T-helper 2 cell (primary cell): ENCODE data around the gene IFI27L2.
"Not testable (repeated sequence)": the region's sequence is repeated elsewhere in the genome, so short reads cannot be mapped to it uniquely, and the experiment has no call there.

ENCODE experiments used
- DNase-seq, 5 experiments: peaks; one replicate each; pipeline versions ENCODE4 v3.0.0 to v3.0.0-alpha.2; 2012 to 2022
- total RNA-seq, 2 donors: gene quantifications; one replicate each; lab custom pipeline; 2026; lab: John Stamatoyannopoulos, UW

Gene IFI27L2
- total RNA-seq: 3.4 to 10.8 reads per million in 2 donors

DNA sequence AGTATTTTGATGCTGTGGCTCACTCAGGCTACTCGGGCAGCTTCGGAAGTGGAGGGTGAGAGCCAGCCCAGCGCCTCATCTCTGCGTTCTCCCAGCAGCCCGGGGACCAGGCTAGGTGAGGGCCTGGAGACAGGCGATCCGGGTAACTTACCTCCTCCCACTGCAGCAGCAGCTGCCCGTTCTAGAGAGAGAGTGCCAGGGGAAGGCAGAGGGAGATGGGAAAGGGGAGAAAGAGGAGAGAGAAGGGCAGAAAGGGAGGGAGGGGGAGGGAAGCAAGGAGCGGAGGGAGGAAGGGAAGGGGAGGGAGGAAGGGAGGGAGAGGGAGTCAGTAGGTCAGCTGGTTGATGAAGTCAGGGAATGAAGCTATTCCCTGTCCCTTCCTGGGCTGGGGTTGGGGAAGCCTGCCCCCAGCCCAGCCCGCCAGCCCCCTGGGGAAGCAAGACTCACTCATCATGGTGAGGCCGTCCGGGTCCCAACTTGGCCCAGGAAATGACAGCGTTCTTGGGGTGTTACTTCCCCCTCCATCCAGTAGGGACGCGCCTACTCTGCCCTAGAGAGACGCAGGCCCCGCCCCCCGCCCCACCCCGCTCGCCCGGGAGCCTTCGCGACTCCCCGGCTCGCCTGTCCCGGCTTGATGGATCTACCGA, at the start of gene IFI27L2:
IFI27L2 (minus strand) TSS at position 494 of the 647 bp plus-strand sequence; CDS start at position 454, 40 bp downstream.
- peak; percentile 36 to 88 (median 47) for DNase-seq

DNA sequence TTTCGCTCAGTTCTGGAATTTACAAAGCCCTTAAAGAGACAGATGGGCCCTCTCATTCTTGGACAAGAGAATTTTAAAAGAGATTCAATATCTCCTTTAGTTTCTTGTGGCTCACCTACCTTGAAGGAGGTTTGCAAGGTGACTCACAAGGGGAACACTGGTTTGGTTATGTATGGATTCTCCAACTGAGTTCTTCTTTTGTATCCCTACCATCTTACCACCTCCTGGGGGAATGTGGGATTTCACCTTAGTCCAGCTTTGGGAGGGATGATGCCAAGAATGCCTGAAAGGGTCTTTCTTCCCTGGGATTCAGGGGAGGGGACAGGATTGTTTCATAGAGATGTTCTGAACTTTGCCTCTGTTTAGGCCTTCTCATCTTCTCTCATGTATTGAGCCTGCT, 48.4 kb upstream of the IFI27L2 start:
- no peak for DNase-seq

DNA sequence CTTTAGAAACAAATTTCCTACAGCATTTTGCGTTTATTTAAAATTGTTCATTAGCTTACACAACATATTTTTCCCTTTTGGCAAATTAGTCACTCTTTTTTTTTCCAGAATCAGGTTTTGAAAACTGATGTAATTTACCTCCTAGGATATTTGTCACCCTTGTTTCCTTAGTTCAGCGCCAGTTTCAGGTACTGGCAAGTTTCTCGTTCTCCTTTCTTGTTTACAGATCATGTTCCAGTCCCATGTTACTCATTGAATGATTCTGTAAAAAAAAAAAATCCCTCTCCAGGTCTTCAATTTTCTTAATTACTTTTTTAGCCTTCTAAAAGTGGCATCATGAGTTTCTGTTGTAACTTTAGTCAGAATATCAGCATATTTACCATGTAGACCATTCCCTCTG, 47.4 kb upstream of the IFI27L2 start:
- DNase-seq: no peak

GRCh38 chr14:94175747-94176146, 46.3 kb upstream of the IFI27L2 start:
- no peak for DNase-seq

DNA sequence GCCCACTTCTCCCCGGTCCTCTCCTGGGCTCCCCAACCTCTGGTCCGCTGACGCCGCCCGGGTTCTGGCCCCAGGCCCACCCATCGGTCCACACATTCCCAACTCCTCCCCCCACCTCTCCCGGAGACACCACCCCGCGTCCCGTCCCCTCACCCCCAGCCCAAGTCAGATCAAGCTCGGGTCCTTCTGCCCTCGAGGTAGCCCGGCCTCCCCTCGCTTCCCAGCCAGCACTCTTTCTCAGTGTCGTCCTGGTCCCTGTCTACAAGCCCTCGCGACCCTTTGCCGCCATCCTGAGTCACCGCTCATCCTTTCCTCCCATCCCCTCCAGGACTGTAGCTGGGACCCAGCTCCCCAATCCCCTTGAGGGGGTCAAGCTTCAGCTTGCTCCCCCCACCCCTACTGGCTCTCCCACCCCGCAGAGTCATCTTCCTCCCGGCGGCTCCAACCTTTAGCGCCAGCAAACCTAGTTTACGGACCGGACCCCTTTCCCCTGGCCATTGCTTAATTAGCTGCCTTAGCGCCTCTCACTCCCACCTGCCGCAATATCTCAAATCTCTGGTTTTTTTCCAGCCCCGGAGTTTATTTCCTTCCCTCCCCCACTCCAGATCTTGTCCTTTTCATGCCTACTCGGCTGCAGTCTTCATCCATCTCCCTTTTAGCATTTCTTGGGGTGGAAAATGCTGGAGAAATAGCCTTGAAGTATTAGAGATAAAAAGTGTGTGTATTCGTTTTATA, 45.8 kb upstream of the IFI27L2 start:
- DNase-seq: no peak

DNA sequence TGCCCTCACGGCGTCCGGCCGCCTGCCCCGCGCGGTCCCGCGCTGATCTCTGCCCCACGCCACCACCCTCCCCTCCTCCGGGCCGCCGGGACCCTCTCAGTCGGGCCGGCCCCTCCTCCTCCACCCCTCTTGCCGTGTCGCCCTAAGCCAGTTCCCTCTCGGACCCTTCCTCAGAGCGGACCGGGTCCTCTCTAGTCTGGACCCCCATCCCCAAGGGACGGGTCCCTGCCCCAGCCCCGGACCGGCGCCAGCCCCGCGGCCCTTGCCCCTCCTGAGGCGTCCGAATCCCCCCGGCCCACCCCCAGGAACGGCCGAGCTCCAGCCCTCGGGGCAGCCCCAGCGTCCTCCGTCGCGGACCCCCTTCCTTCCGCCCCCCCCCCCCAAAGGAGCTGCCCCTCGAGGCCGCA, 45.2 kb upstream of the IFI27L2 start:
- DNase-seq: no peak

GRCh38 chr14:94173885-94174603, 44.6 kb upstream of the IFI27L2 start, which contains the start of gene PPP4R4:
Gene PPP4R4, plus strand, starts transcription at chr14:94174322. Its CDS starts 144 bp downstream, at chr14:94174466.
- DNase-seq: peak; percentile 70 to 94 (median 79)

- DNase-seq: peak in 1 of 5 experiments; percentile 50
These were observed 44.1 kb upstream of the IFI27L2 start for GRCh38 chr14:94173471-94173884.

- DNase-seq: no peak
These were observed 43.1 kb upstream of the IFI27L2 start for GRCh38 chr14:94172545-94172944.

GRCh38 chr14:94171208-94171607, 41.8 kb upstream of the IFI27L2 start:
- no peak for DNase-seq

DNA sequence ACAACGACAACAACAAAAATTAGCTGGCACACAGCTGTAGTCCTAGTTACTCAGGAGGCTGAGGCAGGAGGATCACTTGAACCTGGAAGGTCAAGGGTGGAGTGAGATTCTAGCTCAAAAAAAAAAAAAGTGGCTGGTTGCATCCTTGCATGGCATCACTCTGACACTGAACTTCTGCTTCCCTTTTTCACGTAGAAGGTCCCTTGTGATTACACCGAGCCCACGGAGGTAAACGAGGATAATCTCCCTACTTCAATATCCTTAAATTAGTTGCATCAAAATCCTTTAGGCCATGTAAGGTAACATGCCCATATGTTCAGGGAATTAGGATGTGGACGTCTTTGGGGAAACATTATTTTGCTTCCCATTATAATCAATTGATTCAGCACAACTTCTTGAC, 40.7 kb upstream of the IFI27L2 start:
- DNase-seq: no peak

DNA sequence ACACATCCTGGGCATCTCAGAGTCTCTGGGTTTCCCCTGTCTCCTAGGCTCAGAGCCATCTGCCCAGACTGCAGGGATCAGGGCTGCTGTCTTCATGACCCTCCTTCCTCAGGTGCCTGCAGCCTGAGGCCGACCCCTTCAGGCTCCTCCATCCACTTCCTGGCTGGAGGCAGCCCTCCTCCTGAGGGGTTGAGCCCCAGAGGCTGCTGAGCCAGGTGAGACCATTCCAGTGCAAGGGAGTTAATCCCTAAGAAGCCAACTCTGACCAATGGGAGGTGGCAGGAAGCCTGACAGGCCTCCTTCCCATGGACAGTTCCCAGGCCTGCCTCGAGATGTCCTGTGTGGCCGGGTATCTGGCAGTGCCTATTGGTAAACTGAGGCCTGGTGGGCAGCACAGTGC, 36.3 kb upstream of the IFI27L2 start:
- DNase-seq: no peak

GRCh38 chr14:94164685-94165431, 35.5 kb upstream of the IFI27L2 start:
- DNase-seq: no peak

GRCh38 chr14:94163796-94164195, 34.4 kb upstream of the IFI27L2 start:
- no peak for DNase-seq

DNA sequence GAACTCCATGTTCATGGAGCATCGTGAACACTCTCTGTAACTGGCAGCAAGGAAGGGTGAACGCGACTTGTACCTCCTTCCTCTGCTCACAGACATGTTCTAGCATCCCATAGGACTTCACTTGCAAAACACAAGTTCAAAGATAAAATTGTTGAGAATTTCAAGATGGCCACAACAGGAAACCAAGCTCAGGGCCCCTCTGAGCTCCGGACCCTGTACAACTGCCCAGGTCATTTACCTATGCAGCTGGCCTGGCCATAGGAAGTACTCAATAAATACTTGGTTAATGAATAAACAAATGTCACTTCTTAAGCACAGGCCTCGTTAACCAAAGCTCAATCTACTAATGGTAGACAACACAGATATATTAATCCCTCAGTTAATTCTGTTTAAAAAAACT, 33.1 kb upstream of the IFI27L2 start:
- DNase-seq: no peak

DNA sequence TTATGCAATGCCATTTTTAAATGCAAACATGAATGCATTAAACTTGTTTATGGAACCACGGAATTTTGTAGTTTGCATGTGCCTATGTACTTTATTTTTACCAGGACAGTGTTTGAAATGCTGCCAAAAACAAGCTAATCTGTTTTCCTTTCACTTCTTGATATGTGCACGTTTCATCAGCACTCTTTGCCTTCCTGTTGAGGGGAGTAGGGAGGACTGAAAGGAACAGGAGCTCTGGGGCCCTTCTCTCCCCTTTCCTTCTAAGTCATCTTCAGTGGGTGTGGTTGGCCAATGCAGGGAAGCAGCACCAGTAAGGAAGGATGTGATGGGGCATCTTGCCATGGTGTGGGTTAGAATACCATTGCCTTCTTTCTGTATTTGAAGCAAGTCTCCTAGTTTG, 32.6 kb upstream of the IFI27L2 start:
- DNase-seq: no peak

GRCh38 chr14:94161058-94161457, 31.7 kb upstream of the IFI27L2 start:
- DNase-seq: no peak

DNA sequence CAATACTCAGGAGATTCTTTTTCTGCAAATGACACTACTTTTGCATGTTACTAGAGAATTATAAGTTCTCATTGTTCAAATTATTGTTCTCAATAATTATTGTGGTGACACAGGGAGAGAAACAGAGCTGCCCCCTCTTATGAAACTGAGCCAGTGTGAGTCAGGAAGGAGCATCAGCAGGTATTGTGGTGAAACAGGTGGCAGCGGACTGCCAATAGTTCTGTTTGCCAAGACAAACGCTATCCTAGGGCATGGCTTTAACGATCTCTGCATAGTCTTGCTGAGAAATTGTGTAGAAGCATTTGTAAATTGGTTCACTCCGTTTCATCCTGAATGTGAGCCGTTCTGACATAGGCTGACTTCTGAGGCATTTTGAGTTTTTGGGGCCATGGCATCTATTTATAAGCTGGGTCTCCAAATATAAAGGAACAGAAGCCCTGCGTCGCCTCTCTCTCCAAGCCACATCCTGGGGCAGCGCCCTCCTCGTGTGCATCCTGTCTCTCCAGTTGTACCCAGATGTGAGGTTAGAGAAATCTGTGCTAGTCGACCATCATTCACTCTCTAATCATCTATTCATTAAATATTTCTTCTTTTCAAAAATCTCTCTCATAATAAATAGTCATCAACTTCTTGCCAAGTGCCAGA, 29.0 kb upstream of the IFI27L2 start:
- DNase-seq: peak in 2 of 5 experiments; percentile 33 to 73

DNA sequence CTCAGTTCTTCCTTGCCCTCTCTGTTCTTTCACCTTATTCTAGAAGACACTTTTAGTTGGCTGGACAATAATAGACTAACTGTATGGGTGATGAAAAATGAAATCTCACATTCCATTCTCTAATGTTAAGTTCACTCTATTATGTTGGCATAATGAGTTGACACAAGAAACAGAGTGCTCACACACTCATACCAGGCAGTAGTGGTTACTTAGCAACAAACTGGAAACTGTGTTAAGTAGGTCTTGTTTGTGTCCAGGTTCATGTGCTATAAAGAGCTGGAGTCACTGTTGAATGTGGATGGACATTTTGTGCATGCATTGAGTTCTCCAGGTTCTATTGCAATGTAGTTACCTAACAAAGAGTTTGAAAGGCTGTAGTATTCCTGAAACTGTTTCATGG, 27.8 kb upstream of the IFI27L2 start:
- DNase-seq: no peak

- not testable (repeated sequence) for DNase-seq
These were observed 26.7 kb upstream of the IFI27L2 start for GRCh38 chr14:94156143-94156542.

- DNase-seq: no peak
These were observed 24.4 kb upstream of the IFI27L2 start for GRCh38 chr14:94153750-94154342.

- DNase-seq: no peak
These were observed 23.3 kb upstream of the IFI27L2 start for GRCh38 chr14:94152676-94153075.
